HG03066 (cell line): ENCODE measurements around the gene JTB.
A peak's percentile ranks its signal among the peaks of the same experiment; 100 is the strongest.
"Not testable (repeated sequence)": the region's sequence is repeated elsewhere in the genome, so short reads cannot be mapped to it uniquely, and the experiment has no call there.

Source experiments
- ATAC-seq: cut with Tn5 transposase; IDR thresholded peaks from one replicate; pipeline ENCODE4 v1.9.1; 2021; ENCODE audit warnings: low read depth; ENCODE audit not compliant: unreplicated experiment

JTB gene

GRCh38 chr1:153981735-153982134 is 4.3 kb upstream of the JTB start:
- ATAC-seq: not testable (repeated sequence)

- not testable (repeated sequence) for ATAC-seq
These were observed 1.6 kb upstream of the JTB start for GRCh38 chr1:153979091-153979490.

- ATAC-seq: no peak
These were observed 918 bp upstream of the JTB start for GRCh38 chr1:153978274-153978909.

DNA sequence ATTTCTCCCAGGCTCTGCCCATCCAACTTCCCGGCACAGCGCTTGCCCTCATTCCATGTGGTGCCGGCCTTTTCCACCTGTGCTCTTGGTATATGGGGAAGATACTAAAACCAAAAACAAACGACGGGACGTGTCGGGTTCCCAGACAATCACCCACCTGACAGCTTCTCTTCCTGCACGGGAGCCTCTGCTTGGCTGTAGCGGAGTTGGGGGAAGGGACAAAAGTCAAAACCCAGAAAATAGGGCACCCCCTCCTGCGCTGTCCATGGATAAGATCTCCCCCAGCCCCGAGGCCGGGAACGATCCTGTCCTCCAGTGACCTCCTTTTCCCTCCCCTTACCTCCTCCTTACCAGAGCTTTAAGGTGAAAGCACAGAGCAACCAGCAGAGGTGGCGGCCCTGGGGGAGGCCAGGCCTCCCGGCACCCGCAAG is 640 bp downstream of the JTB start:
- ATAC-seq: no peak

DNA sequence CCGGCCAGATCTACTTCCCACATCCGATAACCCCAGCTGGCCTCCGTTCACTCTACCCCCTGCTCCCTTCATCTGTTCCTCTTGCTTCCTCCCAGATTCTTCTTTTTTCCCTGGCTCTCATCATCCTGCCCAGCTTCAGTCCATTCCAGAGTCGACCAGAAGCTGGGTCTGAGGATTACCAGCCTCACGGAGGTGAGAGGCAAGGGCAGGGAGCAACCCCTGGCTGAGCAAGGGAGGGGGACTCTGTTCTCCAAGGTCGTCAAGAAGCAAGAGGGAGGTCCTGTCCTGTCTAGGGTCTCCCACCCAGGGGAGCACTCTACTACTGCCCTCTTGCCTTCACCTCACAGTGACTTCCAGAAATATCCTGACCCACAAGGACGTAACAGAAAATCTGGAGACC is 3.9 kb downstream of the JTB start:
- no peak for ATAC-seq

- ATAC-seq: no peak
These were observed 4.4 kb downstream of the JTB start for GRCh38 chr1:153973071-153973470.

DNA sequence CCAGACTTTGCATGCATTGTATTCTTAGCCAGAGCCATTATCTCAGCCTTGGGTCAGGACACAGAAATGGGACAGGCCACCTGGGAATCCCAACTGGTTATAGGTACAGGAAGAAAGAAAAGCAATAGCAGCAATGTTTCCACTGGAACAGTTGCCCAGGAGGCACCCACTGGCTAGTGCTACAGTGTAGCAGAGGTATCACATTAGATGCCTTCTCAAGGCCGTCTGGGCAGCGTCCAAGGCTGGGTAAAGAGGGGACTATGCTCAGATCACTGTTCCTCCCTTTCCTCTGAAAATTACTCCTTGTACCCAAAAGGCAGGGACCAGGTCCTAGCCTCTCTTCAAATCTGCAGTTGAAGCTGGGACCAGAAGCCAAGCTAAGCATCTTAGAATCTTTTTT is 7.1 kb downstream of the JTB start:
- ATAC-seq: no peak

DNA sequence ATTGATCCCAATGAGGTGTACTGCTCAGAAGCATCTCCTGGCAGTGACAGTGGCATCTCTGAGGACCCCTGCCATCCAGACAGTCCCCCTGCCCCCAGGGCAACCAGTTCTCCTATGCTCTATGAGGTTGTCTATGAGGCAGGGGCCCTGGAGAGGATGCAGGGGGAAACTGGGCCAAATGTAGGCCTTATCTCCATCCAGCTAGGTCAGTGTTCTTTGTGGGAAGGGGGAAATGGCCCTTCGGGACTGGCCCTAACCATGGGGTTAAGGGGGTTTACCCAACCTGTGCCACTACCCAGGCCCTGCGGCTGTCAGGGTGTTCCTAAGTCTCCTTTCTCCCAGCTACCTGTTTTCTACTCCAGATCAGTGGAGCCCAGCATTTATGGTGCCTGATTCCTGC is 8.5 kb downstream of the JTB start:
- no peak for ATAC-seq

DNA sequence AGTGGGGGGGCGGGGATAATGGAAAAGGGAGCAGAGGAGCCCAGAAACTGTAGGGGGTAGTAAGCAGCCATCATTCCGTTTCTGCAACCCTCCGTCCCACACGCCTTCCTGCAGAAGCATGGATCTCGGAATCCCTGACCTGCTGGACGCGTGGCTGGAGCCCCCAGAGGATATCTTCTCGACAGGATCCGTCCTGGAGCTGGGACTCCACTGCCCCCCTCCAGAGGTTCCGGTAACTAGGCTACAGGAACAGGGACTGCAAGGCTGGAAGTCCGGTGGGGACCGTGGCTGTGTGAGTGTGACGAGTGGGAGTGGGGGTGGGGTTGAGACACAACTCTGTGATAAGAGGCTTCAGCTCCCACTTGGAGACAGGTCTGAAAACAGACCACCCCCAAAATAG is 9.1 kb downstream of the JTB start:
- ATAC-seq: no peak

DNA sequence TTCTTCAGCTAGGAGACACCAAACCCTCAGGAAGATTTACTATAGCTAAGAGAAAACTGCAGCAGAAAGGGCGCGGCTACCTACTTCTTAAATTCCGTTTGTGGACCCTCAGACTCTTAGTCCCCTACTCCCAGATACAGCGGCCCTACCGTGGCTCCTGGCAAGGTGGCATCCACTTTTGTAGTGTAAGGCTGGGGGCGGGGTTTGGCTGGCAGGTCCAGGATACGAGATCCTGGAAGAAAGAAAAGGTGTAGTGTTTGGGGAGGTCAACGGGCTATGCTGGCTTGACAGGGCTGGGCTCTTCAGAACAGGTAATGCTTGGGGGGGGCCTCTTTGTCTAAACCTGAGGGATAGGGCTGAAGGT is 9.5 kb downstream of the JTB start:
- no peak for ATAC-seq

GRCh38 chr1:153967107-153967999 is 10.1 kb downstream of the JTB start, which contains the start of gene CREB3L4:
TSS of gene CREB3L4 (plus strand) at chr1:153967902. CDS start at chr1:153968526, 624 bp downstream.
- ATAC-seq: peak; percentile 73

DNA sequence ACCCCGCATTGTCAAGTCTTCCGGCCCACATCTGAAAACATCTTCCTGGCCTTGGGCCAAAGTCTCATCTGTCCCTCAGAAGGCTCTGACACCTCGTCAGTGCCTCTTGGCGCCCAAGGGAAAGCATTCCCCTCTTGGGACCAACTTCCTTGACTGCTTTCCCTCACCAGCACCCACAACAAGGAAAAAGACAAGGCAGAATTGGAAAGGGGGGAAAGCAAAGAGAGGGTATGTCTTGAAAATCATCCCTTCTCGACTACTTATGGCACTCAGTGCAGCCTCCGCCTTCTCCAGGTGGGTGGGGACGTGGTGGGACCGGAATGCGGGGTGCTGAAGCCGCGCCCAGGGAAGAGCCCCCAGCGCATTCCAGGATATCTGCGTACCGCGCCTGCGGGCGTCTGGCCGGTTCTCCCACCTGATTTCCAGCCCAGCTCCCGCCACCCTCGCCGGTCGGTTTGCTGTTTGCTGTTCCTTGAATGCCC is 13.6 kb downstream of the JTB start:
- ATAC-seq: no peak

DNA sequence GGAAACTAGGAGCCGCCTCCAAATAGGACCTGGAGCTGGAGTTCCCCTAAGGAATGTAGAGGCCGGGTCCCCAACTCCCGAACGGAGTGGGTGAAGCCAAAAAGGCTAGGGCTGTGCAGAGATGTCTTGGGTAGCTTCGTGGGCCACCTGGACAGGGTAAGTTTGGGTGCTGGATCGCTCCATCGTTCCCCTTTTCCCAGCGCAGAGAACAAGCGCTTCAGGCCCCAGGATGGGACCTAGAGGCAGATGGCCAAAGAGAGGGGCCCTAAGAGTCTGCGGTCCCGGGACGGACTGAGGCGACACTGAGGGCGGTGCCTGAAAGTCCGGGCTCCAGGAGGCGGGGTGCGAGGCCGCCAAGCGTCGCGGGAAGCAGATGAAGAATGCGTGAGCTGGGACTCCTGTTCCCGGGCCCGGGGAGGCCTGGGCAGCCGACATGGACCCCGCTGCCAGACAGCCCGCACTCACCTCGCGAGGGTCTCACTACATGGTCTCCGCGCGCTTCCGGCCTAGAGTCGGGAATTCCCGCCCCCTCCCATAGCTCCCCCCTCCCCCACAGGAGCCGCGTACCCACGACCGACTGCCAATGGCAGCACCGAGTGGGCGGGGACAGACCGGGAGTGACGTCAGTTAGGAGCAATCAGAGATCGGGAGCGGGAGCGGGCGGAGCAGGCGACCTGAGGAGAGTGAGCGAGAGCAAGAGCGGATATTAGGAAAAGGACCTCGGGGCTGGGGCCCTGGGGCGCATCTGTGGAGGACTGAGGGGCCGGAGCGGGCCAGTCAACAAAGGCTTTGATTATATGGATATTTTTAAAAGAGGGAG is 14.2 kb downstream of the JTB start, which contains the start of gene SLC39A1:
SLC39A1 (minus strand) TSS at position 508 of the 820 bp plus-strand sequence. CDS start 822 bp downstream, outside the sequence.
- ATAC-seq: peak; percentile 41

DNA sequence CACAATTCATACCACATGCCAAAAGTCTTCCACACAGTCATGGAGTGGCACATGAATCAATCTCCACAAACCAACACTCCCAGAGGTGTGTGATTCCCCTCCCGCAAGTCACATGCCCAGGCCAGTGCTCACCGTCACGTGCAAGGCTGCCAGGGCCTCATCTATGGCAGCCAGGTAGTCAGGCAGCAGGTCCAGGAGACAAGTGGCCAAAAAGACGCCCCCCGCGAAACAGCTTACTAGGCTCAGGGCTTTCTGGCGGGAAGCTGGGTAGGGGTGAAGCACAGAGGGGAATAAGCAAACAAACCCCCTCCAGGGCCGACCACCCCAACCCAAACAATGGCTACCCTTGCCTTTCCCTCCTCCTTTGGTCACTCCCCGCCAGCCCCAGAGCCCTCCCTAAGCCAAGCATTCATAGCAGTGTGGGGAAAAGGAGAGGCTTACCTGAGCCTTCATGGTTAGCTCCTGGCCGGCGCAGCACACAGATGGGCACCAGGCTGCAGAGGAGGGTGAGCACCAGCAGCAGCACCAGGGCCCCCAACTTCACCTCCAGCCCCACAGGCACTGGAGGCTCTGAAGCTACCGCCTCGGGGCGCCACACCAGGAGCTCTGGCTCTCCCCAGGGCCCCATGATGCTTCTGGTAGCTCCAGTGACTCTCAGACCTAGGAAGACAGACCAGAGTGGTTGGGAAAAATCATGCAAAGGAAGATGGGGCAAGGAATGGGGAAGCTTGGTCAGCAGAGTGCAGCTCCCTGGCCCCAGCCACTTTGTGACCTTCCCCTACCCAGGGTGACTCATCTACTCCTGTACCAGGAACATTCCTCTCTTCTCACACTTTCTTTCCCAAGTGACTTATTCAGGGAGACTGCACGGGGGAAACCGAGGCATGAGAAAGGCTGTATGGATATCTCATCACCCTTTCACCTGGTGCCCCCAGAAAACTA is 15.1 kb downstream of the JTB start:
- no peak for ATAC-seq

DNA sequence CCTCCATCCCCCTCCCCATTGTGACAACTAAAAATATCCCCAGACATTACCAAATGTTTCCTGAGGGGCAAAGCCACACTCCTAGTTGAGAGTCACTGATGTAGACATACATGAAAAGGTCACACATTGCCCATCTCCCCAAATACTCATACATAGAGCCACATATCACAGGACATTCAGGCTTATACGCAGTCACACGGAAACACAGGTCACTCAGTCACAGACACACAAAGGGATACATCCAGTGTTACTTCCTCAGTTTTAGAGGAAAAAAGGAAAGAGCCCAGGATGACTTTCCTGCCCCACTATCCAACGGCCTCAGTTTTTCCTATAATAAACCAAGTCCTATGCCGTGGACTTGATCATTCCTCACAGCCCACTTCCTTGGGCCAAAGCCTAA is 16.1 kb downstream of the JTB start:
- ATAC-seq: no peak

- ATAC-seq: no peak
These were observed 17.3 kb downstream of the JTB start for GRCh38 chr1:153960206-153960605.

DNA sequence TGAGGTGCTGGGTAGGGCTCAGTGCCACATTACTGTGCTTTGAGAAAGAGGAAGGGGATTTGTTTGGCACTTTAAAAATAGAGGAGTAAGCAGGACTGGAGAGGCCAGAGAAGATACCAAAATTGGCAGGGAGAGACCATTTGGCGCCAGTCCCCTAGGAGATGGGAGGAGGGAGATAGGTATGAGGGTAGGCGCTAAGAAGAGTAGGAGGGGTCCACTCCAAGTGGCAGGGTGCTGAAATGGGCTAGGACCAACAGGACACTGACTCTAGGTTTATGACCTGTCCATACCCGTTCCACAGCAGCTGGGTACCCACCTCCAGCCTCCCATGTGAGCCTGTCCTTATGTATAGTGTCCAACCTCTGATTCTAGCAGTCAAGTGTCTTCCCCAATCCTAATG is 18.0 kb downstream of the JTB start:
- no peak for ATAC-seq

DNA sequence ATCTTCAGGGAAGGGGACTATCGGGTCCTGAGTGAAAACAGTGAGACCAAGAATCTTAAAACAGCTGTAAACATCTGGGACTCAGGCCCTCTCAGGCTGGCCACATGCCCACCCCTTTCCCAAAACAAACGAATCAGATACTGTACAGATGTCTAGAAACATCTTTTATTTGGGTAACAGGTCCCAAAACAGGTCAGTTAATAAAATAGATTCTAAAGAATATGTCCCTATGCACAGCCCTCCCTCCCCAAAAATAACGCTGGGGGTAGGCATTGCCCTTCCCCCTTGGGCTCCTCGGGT is 18.6 kb downstream of the JTB start:
- ATAC-seq: no peak

DNA sequence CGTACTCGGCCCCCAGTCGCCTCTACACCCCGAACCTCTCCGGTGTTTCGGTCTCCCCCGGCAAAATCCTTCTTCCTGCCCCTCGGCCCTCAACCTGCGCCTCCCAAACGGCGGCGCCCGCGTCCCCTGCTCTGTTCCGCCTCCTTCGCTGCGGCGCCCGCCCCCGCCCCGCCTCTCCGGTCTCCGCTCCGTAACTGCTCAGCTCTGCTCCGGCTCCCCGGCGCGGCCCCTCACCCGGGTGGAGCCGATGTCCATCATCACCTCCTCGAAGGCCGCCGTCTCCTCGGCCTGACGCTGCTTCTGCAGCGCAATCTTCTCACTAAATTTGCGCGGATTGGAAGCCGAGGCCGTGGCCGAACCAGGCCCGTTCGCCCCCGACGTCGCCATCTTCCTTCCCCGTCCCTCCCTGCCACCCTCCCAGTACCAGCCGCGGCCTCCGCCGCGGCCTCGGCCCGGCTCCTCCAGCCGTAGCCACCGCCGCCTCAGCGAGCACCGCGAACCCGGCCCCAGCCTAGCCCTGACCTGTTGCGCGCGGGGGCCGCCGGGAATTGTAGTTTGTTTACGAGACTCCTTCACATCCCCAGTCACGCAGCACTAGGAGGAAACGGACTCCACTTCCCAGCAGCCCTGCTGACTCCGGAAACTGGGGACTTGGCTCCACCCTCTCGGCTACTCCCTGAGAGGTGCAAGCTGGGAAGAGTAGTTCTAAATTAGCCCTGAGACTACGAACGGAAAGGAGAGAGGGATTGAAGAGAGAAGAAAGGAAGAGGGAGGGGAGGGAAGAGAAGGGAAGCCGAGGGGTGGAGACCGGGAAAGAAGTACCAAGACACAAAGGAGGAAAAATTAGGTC is 19.1 kb downstream of the JTB start, which contains the start of gene CRTC2:
CRTC2 (minus strand) TSS at position 502 of the 850 bp plus-strand sequence; CDS start at position 387, 115 bp downstream.
- peak; percentile 78 for ATAC-seq
